Measurements from ENCODE around the gene UCK1.

DNA sequence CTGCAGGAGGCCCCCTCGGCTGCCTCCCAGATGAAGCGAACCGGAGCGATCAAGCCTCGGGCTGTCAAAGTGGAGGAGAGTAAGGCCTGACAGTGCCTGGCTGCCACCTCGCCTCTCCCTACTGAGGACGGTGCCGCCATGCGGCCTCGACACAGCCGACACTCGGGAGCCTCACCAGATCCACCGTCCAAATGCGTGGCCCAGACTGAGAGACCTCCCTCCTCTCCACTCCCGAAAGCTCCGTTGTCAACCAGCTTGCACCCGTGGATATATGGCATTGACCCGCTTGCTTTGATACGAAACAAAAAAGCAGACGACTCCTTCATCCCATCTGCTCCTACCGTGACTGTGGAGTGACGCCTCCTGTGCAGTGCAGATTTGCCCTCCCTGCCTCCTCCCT, 35.3 kb downstream of the UCK1 start:
- no peak for TF ChIP-seq CTCF (IDR thresholded peaks at IDR 0.05)
- no peak for TF ChIP-seq EZH2 (IDR thresholded peaks at IDR 0.05)
